H1 (cell line): ENCODE measurements around the gene NRXN3. TPM values are rescaled to one million over a fixed set of nuclear protein-coding genes. Genes with fewer than 3 reads are reported as not detected.

Source experiments
- CTCF ChIA-PET: fragments of 300-600 bp; sonication (Branson Sonifier 250); formaldehyde crosslinking; loops from one replicate; lab custom pipeline; 2021; ENCODE audit not compliant: partially characterized antibody; lab: Charles Lee
- POLR2A ChIA-PET: fragments of 300-600 bp; sonication (Branson Sonifier 250); formaldehyde crosslinking; loops from one replicate; lab custom pipeline; 2021; ENCODE audit warnings: inconsistent platforms; ENCODE audit not compliant: partially characterized antibody; lab: Charles Lee
- DNase-seq, 2 experiments: peaks; one replicate each; pipeline versions ENCODE4 v3.0.0 to v3.0.0-alpha.2; 2010 to 2022; ENCODE audit warnings: low spot score in 2 of 2, low read depth in 1 of 2, mixed read lengths in 1 of 2
- FAIRE-seq: peaks from 2 replicates; lab custom pipeline; 2011; peaks lifted over from hg19 to GRCh38; lab: Jason Lieb, UNC
- H2AFZ ChIP-seq: 2 replicates; pipeline ENCODE4 v1.8.1; 2012; ENCODE audit warnings: low read length, inconsistent platforms
- H2AK5ac ChIP-seq: 2 replicates; pipeline ENCODE4 v1.6.1; 2013; ENCODE audit warnings: low read depth, low read length
- H2BK120ac ChIP-seq: replicated peaks from 2 replicates; pipeline ENCODE3; 2013; ENCODE audit warnings: low read depth, low read length, inconsistent platforms
- H2BK12ac ChIP-seq: 2 replicates; pipeline ENCODE4 v1.6.1; 2013; ENCODE audit warnings: low read depth, low read length
- H2BK15ac ChIP-seq: 2 replicates; pipeline ENCODE4 v1.6.1; 2013; ENCODE audit warnings: low read length
- H2BK20ac ChIP-seq: 2 replicates; pipeline ENCODE4 v1.6.1; 2013; ENCODE audit warnings: low read length
- H2BK5ac ChIP-seq: 2 replicates; pipeline ENCODE4 v1.6.1; 2013; ENCODE audit warnings: low read depth, low read length
- H3K14ac ChIP-seq: 2 replicates; pipeline ENCODE4 v1.6.1; 2013; ENCODE audit warnings: inconsistent platforms; ENCODE audit not compliant: insufficient read length
- H3K18ac ChIP-seq: 2 replicates; pipeline ENCODE4 v1.6.1; 2013; ENCODE audit warnings: low read length; ENCODE audit errors: extremely low read depth
- H3K23ac ChIP-seq: 2 replicates; pipeline ENCODE4 v1.6.1; 2013; ENCODE audit warnings: inconsistent platforms; ENCODE audit not compliant: insufficient read length
- H3K23me2 ChIP-seq: 2 replicates; pipeline ENCODE4 v1.6.1; 2013; ENCODE audit warnings: low read depth, low read length
- H3K27ac ChIP-seq: 2 replicates; pipeline ENCODE4 v1.6.1; 2011; ENCODE audit warnings: low read depth, low read length, inconsistent platforms
- H3K27me3 ChIP-seq, 4 experiments: replicated peaks in 1 of 4; 1 replicate in 1 of 4; 2 replicates in 3 of 4; pipeline versions ENCODE4 v1.6.1 to v1.8.1; 2011 to 2013; ENCODE audit warnings: low read length in 3 of 4, mild to moderate bottlenecking in 3 of 4, inconsistent platforms in 2 of 4, mixed read lengths in 2 of 4, moderate library complexity in 1 of 4; ENCODE audit not compliant: control insufficient read depth in 3 of 4, insufficient read depth in 3 of 4; ENCODE audit errors: extremely low read depth in 1 of 4
- H3K36me3 ChIP-seq, 4 experiments: 2 replicates each; pipeline versions ENCODE4 v1.6.1 to v1.8.1; 2011 to 2013; ENCODE audit warnings: mild to moderate bottlenecking in 4 of 4, low read length in 3 of 4, moderate library complexity in 2 of 4, control low read depth in 1 of 4, inconsistent platforms in 1 of 4; ENCODE audit not compliant: insufficient read depth in 4 of 4, control insufficient read depth in 2 of 4
- H3K4ac ChIP-seq: replicated peaks from 2 replicates; pipeline ENCODE3; 2013; ENCODE audit warnings: low read length, low read depth, mixed read lengths, inconsistent platforms; ENCODE audit not compliant: insufficient read length
- H3K4me1 ChIP-seq, 4 experiments: replicated peaks in 1 of 4; 1 replicate in 1 of 4; 2 replicates in 3 of 4; pipeline versions ENCODE4 v1.6.1 to v1.8.1; 2011 to 2013; ENCODE audit warnings: low read length in 3 of 4, inconsistent platforms in 2 of 4, mixed read lengths in 1 of 4; ENCODE audit not compliant: insufficient read depth in 4 of 4, control insufficient read depth in 3 of 4
- H3K4me2 ChIP-seq, 2 experiments: 2 replicates each; pipeline versions ENCODE4 v1.6.1 to v1.8.1; 2011 to 2013; ENCODE audit warnings: low read depth in 2 of 2, low read length in 2 of 2, control low read depth in 1 of 2, inconsistent platforms in 1 of 2, mild to moderate bottlenecking in 1 of 2; ENCODE audit not compliant: insufficient read depth in 1 of 2
- H3K4me3 ChIP-seq, 4 experiments: fragments of 200-600, 300-600 bp in 1 of 4; sonication (generic), shearing (Covaris generic), sonication (Bioruptor Twin) in 1 of 4; 2 replicates each; pipeline versions ENCODE4 v1.5.1 to v1.8.1; 2011 to 2016; ENCODE audit warnings: low read length in 4 of 4, low read depth in 3 of 4, control low read depth in 2 of 4, inconsistent platforms in 2 of 4, mild to moderate bottlenecking in 2 of 4, mixed read lengths in 1 of 4, moderate library complexity in 1 of 4; ENCODE audit not compliant: insufficient read depth in 2 of 4; ENCODE audit errors: extremely low read depth in 1 of 4
- H3K56ac ChIP-seq: replicated peaks from 2 replicates; pipeline ENCODE3; 2013; ENCODE audit warnings: low read depth, mild to moderate bottlenecking, mixed read lengths, low read length, inconsistent platforms; ENCODE audit not compliant: insufficient read length
- H3K79me1 ChIP-seq: 2 replicates; pipeline ENCODE4 v1.6.1; 2013; ENCODE audit warnings: low read depth, low read length, control low read depth
- H3K79me2 ChIP-seq, 2 experiments: 2 replicates each; pipeline versions ENCODE4 v1.6.1 to v1.8.1; 2012 to 2013; ENCODE audit warnings: low read length in 2 of 2, mild to moderate bottlenecking in 2 of 2, inconsistent platforms in 1 of 2; ENCODE audit not compliant: insufficient read depth in 2 of 2, control insufficient read depth in 1 of 2
- H3K9ac ChIP-seq, 4 experiments: replicated peaks in 1 of 4; 1 replicate in 1 of 4; 2 replicates in 3 of 4; pipeline versions ENCODE4 v1.6.1 to v1.8.1; 2011 to 2013; ENCODE audit warnings: low read depth in 3 of 4, low read length in 3 of 4, control low read depth in 2 of 4, mild to moderate bottlenecking in 2 of 4, moderate library complexity in 2 of 4, inconsistent platforms in 1 of 4; ENCODE audit errors: extremely low read depth in 1 of 4
- H3K9me3 ChIP-seq, 2 experiments: 2 replicates each; pipeline versions ENCODE4 v1.6.1 to v1.8.1; 2012 to 2013; ENCODE audit warnings: mild to moderate bottlenecking in 2 of 2, moderate library complexity in 2 of 2, control low read depth in 1 of 2, inconsistent platforms in 1 of 2, low read depth in 1 of 2, low read length in 1 of 2, mixed read lengths in 1 of 2; ENCODE audit not compliant: insufficient read depth in 2 of 2
- H4K20me1 ChIP-seq, 2 experiments: replicated peaks in 1 of 2; 2 replicates each; pipeline versions ENCODE3 to v1.8.1; 2011 to 2013; ENCODE audit warnings: inconsistent platforms in 2 of 2, low read length in 2 of 2, mild to moderate bottlenecking in 1 of 2; ENCODE audit not compliant: insufficient read depth in 2 of 2, control insufficient read depth in 1 of 2
- H4K5ac ChIP-seq: 2 replicates; pipeline ENCODE4 v1.6.1; 2013; ENCODE audit warnings: low read length, low read depth, mixed read lengths, inconsistent platforms; ENCODE audit not compliant: insufficient read length
- H4K8ac ChIP-seq: 2 replicates; pipeline ENCODE4 v1.8.0; 2013; ENCODE audit warnings: mild to moderate bottlenecking, moderate library complexity, low read length, inconsistent platforms; ENCODE audit not compliant: insufficient read depth; ENCODE audit errors: extremely low read depth
- H4K91ac ChIP-seq: replicated peaks from 2 replicates; pipeline ENCODE3; 2013; ENCODE audit warnings: low read length, mixed read lengths, inconsistent platforms; ENCODE audit not compliant: insufficient read length
- BACH1 ChIP-seq: IDR thresholded peaks from 2 replicates; pipeline ENCODE4 v1.6.1; 2012; ENCODE audit warnings: low read length, improper control_type of control experiment
- CREB1 ChIP-seq: IDR thresholded peaks from 2 replicates; pipeline ENCODE4 v1.6.1; 2012; ENCODE audit warnings: inconsistent platforms
- EZH2 ChIP-seq: fragments of 200-600 bp; sonication (generic); IDR thresholded peaks from 2 replicates; pipeline ENCODE4 v1.7.1; 2012; ENCODE audit warnings: low read depth, mild to moderate bottlenecking, moderate library complexity, low read length, inconsistent platforms; ENCODE audit not compliant: severe bottlenecking
- FOSL1 ChIP-seq: IDR thresholded peaks from 2 replicates; pipeline ENCODE4 v1.6.1; 2011; ENCODE audit warnings: mild to moderate bottlenecking, low read depth, low read length, moderate library complexity; ENCODE audit not compliant: insufficient read depth
- GTF2F1 ChIP-seq: IDR thresholded peaks from 2 replicates; pipeline ENCODE4 v1.6.1; 2012; ENCODE audit warnings: low read depth, low read length, improper control_type of control experiment, borderline replicate concordance
- JUN ChIP-seq: IDR thresholded peaks from 2 replicates; pipeline ENCODE4 v1.6.1; 2011; ENCODE audit warnings: low read depth, mild to moderate bottlenecking, improper control_type of control experiment, low read length
- KDM1A ChIP-seq: fragments of 200-600, 300-600 bp; sonication (generic); IDR thresholded peaks from 2 replicates; pipeline ENCODE4 v1.7.1; 2016; ENCODE audit warnings: mild to moderate bottlenecking, low read length, borderline replicate concordance
- MAX ChIP-seq: IDR thresholded peaks from 2 replicates; pipeline ENCODE4 v1.6.1; 2012; ENCODE audit warnings: inconsistent platforms
- RBBP5 ChIP-seq: IDR thresholded peaks from 2 replicates; pipeline ENCODE4 v1.7.1; 2012; ENCODE audit warnings: low read depth, mild to moderate bottlenecking, inconsistent platforms, low read length, moderate library complexity, borderline replicate concordance
- SIN3A ChIP-seq, 2 experiments: IDR thresholded peaks in 1 of 2; conservative IDR thresholded peaks in 1 of 2; 2 replicates each; pipeline ENCODE4 v1.6.1; 2011 to 2012; ENCODE audit warnings: low read length in 2 of 2, improper control_type of control experiment in 1 of 2, low read depth in 1 of 2, mild to moderate bottlenecking in 1 of 2
- SP2 ChIP-seq: IDR thresholded peaks from 2 replicates; pipeline ENCODE4 v1.6.1; 2012; ENCODE audit warnings: mild to moderate bottlenecking, low read length, inconsistent platforms
- TAF1 ChIP-seq: IDR thresholded peaks from 2 replicates; pipeline ENCODE4 v1.6.1; 2011; ENCODE audit warnings: mild to moderate bottlenecking, low read depth, low read length
- TCF12 ChIP-seq: IDR thresholded peaks from 2 replicates; pipeline ENCODE4 v1.6.1; 2011; ENCODE audit warnings: low read depth, mild to moderate bottlenecking, low read length
- YY1 ChIP-seq: IDR thresholded peaks from 2 replicates; pipeline ENCODE4 v1.6.1; 2011; ENCODE audit warnings: low read depth, mild to moderate bottlenecking, low read length
- ZNF274 ChIP-seq: IDR thresholded peaks from 2 replicates; pipeline ENCODE4 v1.7.0; 2012; ENCODE audit warnings: low read length, borderline replicate concordance; ENCODE audit errors: extremely low read depth
- WGBS, 2 experiments: shearing (Covaris generic) in 1 of 2; methylation state at CpG; one replicate each; pipeline versions ENCODE4 v1.1.6 to v1.1.7; 2013 to 2015; ENCODE audit warnings: low lambda C conversion rate in 2 of 2, mixed read lengths in 2 of 2, inconsistent platforms in 1 of 2, low coverage in 1 of 2, missing lambda C conversion rate in 1 of 2; ENCODE audit not compliant: insufficient replicate concordance in 2 of 2, insufficient coverage in 1 of 2, insufficient read length in 1 of 2; ENCODE audit errors: extremely low coverage in 1 of 2, missing lambda C conversion rate in 1 of 2; 5-methylcytosine and 5-hydroxymethylcytosine counted together
- polyA plus RNA-seq, 7 experiments: library from polyadenylated mRNA; depleted of rRNA in 3 of 7; stranded (reverse) in 5 of 7; unstranded in 2 of 7; fragments of >200 nt in 5 of 7; fragments of 200-250 nt in 2 of 7; gene quantifications; 1 replicate in 5 of 7; 2 replicates in 1 of 7; 4 replicates in 1 of 7; pipeline versions ENCODE4 v1.2.1 to v1.2.3, GENCODE V29; 2011 to 2013; ENCODE audit warnings: missing spikeins in 2 of 7, mixed read lengths in 2 of 7
- total RNA-seq: library from RNA; stranded (reverse); fragmentation: NEBNext Ultra II Directional; extraction: Animal tissue kit (Norgen Biotek cat#: 25700); gene quantifications from 2 replicates; pipeline ENCODE4 v1.2.1, GENCODE V29; 2021

The NRXN3 gene
- total and polyA plus RNA-seq, 2 of the 8 experiments (the other 6 are each of a cell fraction or from before 2014, with no cell fraction given), result 2.6 to 4.1 TPM

GRCh38 chr14:79179985-79180384 is 1009.8 kb downstream of the NRXN3 start:
- no peak overlapping the region for H2BK5ac ChIP-seq
- H4K91ac ChIP-seq, result no peak overlapping the region
- no peaks in the 10 kb centered on the region for H3K79me2 ChIP-seq
- no peak overlapping the region for H2AFZ ChIP-seq
- H3K27me3 ChIP-seq, result peaks cover 0 to 1% (median 0%) of the 10 kb centered on the region in 4 experiments; a peak in 1 of 7 replicates
- H3K4me2 ChIP-seq, result no peak overlapping the region
- H2BK15ac ChIP-seq, result no peak overlapping the region
- no peak for FAIRE-seq
- no peak overlapping the region for H3K27ac ChIP-seq
- H3K18ac ChIP-seq, result no peak overlapping the region
- DNase-seq, result no peak
- no peak overlapping the region for H3K23ac ChIP-seq
- no peak overlapping the region for H3K14ac ChIP-seq
- H4K20me1 ChIP-seq, result no peaks in the 10 kb centered on the region
- no peak overlapping the region for H2BK12ac ChIP-seq
- no peak overlapping the region for H4K8ac ChIP-seq
- H2BK120ac ChIP-seq, result no peak overlapping the region
- peaks cover 0 to 3% (median 0%) of the 10 kb centered on the region in 4 experiments; a peak in 1 of 7 replicates for H3K4me1 ChIP-seq
- no peak overlapping the region for H2AK5ac ChIP-seq
- H3K79me1 ChIP-seq, result no peaks in the 10 kb centered on the region
- H3K36me3 ChIP-seq, result no peaks in the 10 kb centered on the region
- H3K9ac ChIP-seq, result no peak overlapping the region
- H3K9me3 ChIP-seq, result no peaks in the 10 kb centered on the region
- ChIA-PET CTCF (no interaction called here), POLR2A (no interaction called here)
- H3K4ac ChIP-seq, result no peak overlapping the region
- no peak overlapping the region for H2BK20ac ChIP-seq
- H3K23me2 ChIP-seq, result no peaks in the 10 kb centered on the region
- no peak overlapping the region for H3K4me3 ChIP-seq
- 85% methylated on average over 4 of the region's 4 CpGs; no CpG with 5 or more reads in 1 of the 2 experiments for WGBS, 2 experiments
- H4K5ac ChIP-seq, result no peak overlapping the region
- no peak overlapping the region for H3K56ac ChIP-seq
- TF ChIP-seq SP2 (no peak), EZH2 (no peak), CREB1 (no peak), JUN (no peak), TAF1 (no peak), YY1 (no peak), GTF2F1 (no peak), TCF12 (no peak), ZNF274 (no peak), RBBP5 (no peak), MAX (no peak), SIN3A (conservative IDR thresholded peaks at IDR 0.05 in 1 of 2, IDR thresholded peaks at IDR 0.05 in 1 of 2; ENCODE audit: low read depth in 1 of 2, low read length in 2 of 2) (no peak), KDM1A (no peak), FOSL1 (no peak), BACH1 (no peak)
